Suprapubic skin (tissue), 4 donors: ENCODE results near the gene SRRM2. TPM values are rescaled to one million over a fixed set of nuclear protein-coding genes. Genes with fewer than 3 reads are reported as not detected.
A peak's percentile ranks its signal among the peaks of the same experiment; 100 is the strongest.

Source experiments
- DNase-seq, 2 donors: peaks; one replicate each; pipeline ENCODE4 v3.0.0-alpha.2; 2019; ENCODE audit warnings: low spot score in 2 of 2
- H3K27ac ChIP-seq: fragments of 200-600 bp; sonication (generic); one replicate; pipeline ENCODE4 v1.5.1; 2019
- H3K27me3 ChIP-seq: fragments of 200-600 bp; sonication (generic); one replicate; pipeline ENCODE4 v1.5.1; 2019
- H3K36me3 ChIP-seq: fragments of 200-600 bp; sonication (generic); one replicate; pipeline ENCODE4 v1.5.1; 2019
- H3K4me1 ChIP-seq: fragments of 200-600 bp; sonication (generic); one replicate; pipeline ENCODE4 v1.5.1; 2019
- H3K4me3 ChIP-seq: fragments of 200-600 bp; sonication (generic); one replicate; pipeline ENCODE4 v1.5.1; 2019; ENCODE audit warnings: mild to moderate bottlenecking
- H3K9me3 ChIP-seq: fragments of 200-600 bp; sonication (generic); one replicate; pipeline ENCODE4 v1.5.1; 2019
- CTCF ChIP-seq, 2 donors: fragments of 200-600 bp in 1 of 2; fragments of 450-650 bp in 1 of 2; sonication (generic) in 1 of 2; IDR thresholded peaks; one replicate each; pipeline ENCODE4 v1.5.1; 2016 to 2019; ENCODE audit warnings: antibody characterized with exemption in 2 of 2, mild to moderate bottlenecking in 1 of 2, moderate library complexity in 1 of 2
- EP300 ChIP-seq: sonication (generic); formaldehyde crosslinking; IDR thresholded peaks from one replicate; pipeline ENCODE4 v1.6.1; 2017; ENCODE audit warnings: antibody characterized with exemption
- POLR2A ChIP-seq, 2 donors: fragments of 450-650 bp; IDR thresholded peaks; one replicate each; pipeline ENCODE4 v1.6.1; 2017; ENCODE audit warnings: antibody characterized with exemption in 2 of 2, mild to moderate bottlenecking in 2 of 2, moderate library complexity in 2 of 2
- POLR2AphosphoS5 ChIP-seq, 3 donors: sonication (generic); formaldehyde crosslinking; IDR thresholded peaks; one replicate each; pipeline ENCODE4 v1.6.1; 2017; ENCODE audit warnings: antibody characterized with exemption in 3 of 3
- WGBS: methylation state at CpG from one replicate; pipeline ENCODE4 v1.1.5; 2018; 5-methylcytosine and 5-hydroxymethylcytosine counted together
- total RNA-seq, 4 donors: library from RNA; depleted of rRNA; stranded (reverse); fragments of >200 nt; gene quantifications; one replicate each; pipeline ENCODE4 v1.1.0, GENCODE V29; 2016

The SRRM2 gene
- total RNA-seq, 4 donors from 2014 or later: 484 to 1,595 (median 654) TPM

GRCh38 chr16:2712063-2712441 is 40.4 kb upstream of the SRRM2 start:
- peaks cover 28% of the 10 kb centered on the region for H3K36me3 ChIP-seq
- TF ChIP-seq POLR2AphosphoS5 (IDR thresholded peaks at IDR 0.05) (no peak), CTCF (IDR thresholded peaks at IDR 0.05) (no peak), EP300 (no peak), POLR2A (IDR thresholded peaks at IDR 0.05) (no peak)
- H3K4me1 ChIP-seq: peaks cover 16% of the 10 kb centered on the region
- 65% methylated on average over 14 of the region's 14 CpGs for WGBS
- H3K27me3 ChIP-seq: peaks cover 3% of the 10 kb centered on the region
- no peak overlapping the region for H3K4me3 ChIP-seq
- DNase-seq: no peak
- H3K9me3 ChIP-seq: no peaks in the 10 kb centered on the region
- H3K27ac ChIP-seq: no peak overlapping the region

- Histone ChIP-seq H3K27me3 (peaks cover 3% of the 10 kb centered on the region), H3K36me3 (peaks cover 23% of the 10 kb centered on the region), H3K9me3 (no peaks in the 10 kb centered on the region), H3K4me1 (peaks cover 16% of the 10 kb centered on the region), H3K4me3 (no peak overlapping the region), H3K27ac (no peak overlapping the region)
- TF ChIP-seq EP300: no peak
- no peak for TF ChIP-seq POLR2A (IDR thresholded peaks at IDR 0.05)
- TF ChIP-seq POLR2AphosphoS5 (IDR thresholded peaks at IDR 0.05): no peak
- no peak for TF ChIP-seq CTCF (IDR thresholded peaks at IDR 0.05)
- WGBS: 90% methylated on average over 10 of the region's 21 CpGs
- no peak for DNase-seq
These were observed 39.9 kb upstream of the SRRM2 start for GRCh38 chr16:2712546-2712945.

- H3K27ac ChIP-seq: no peak overlapping the region
- TF ChIP-seq POLR2A (IDR thresholded peaks at IDR 0.05) (no peak), POLR2AphosphoS5 (IDR thresholded peaks at IDR 0.05) (no peak), EP300 (no peak), CTCF (IDR thresholded peaks at IDR 0.05) (no peak)
- H3K4me1 ChIP-seq: peaks cover 16% of the 10 kb centered on the region
- no peaks in the 10 kb centered on the region for H3K9me3 ChIP-seq
- peaks cover 13% of the 10 kb centered on the region for H3K36me3 ChIP-seq
- peaks cover 3% of the 10 kb centered on the region for H3K27me3 ChIP-seq
- 71% methylated on average over 13 of the region's 14 CpGs for WGBS
- no peak for DNase-seq
- H3K4me3 ChIP-seq: no peak overlapping the region
These were observed 38.9 kb upstream of the SRRM2 start for GRCh38 chr16:2713523-2713922.

- no peak for DNase-seq
- 78% methylated on average over 14 of the region's 28 CpGs for WGBS
- TF ChIP-seq POLR2AphosphoS5 (IDR thresholded peaks at IDR 0.05) (no peak), EP300 (no peak), CTCF (IDR thresholded peaks at IDR 0.05) (no peak), POLR2A (IDR thresholded peaks at IDR 0.05) (no peak)
- no peak overlapping the region for H3K27ac ChIP-seq
- no peaks in the 10 kb centered on the region for H3K9me3 ChIP-seq
- peaks cover 6% of the 10 kb centered on the region for H3K36me3 ChIP-seq
- no peak overlapping the region for H3K4me3 ChIP-seq
- H3K27me3 ChIP-seq: peaks cover 3% of the 10 kb centered on the region
- H3K4me1 ChIP-seq: peaks cover 20% of the 10 kb centered on the region
These were observed 38.3 kb upstream of the SRRM2 start for GRCh38 chr16:2713985-2714774.

GRCh38 chr16:2715064-2715463 is 37.4 kb upstream of the SRRM2 start:
- H3K4me3 ChIP-seq: peak overlapping the region; percentile 24
- no peaks in the 10 kb centered on the region for H3K9me3 ChIP-seq
- TF ChIP-seq POLR2A (IDR thresholded peaks at IDR 0.05): no peak
- no peak for TF ChIP-seq CTCF (IDR thresholded peaks at IDR 0.05)
- TF ChIP-seq EP300: no peak
- TF ChIP-seq POLR2AphosphoS5 (IDR thresholded peaks at IDR 0.05): no peak
- no peak overlapping the region for H3K27ac ChIP-seq
- H3K4me1 ChIP-seq: peaks cover 29% of the 10 kb centered on the region
- 25% methylated on average over 9 of the region's 9 CpGs for WGBS
- peaks cover 3% of the 10 kb centered on the region for H3K27me3 ChIP-seq
- no peaks in the 10 kb centered on the region for H3K36me3 ChIP-seq
- no peak for DNase-seq
